ENCODE data around the gene PLA2R1.

Gene PLA2R1

GRCh38 chr2:160062292-160063005 lies at the start of gene PLA2R1:
PLA2R1 (minus strand) TSS chr2:160062615; CDS start chr2:160062403, 212 bp downstream.
- no peak for DNase-seq

- DNase-seq = no peak
Observed at GRCh38 chr2:160110674-160111239, 48.3 kb upstream of the PLA2R1 start.

- peak; percentile 81 for DNase-seq
Observed at GRCh38 chr2:160109939-160110673, 47.7 kb upstream of the PLA2R1 start.

GRCh38 chr2:160109243-160109642 lies 46.8 kb upstream of the PLA2R1 start:
- no peak for DNase-seq

- no peak for DNase-seq
Observed at GRCh38 chr2:160108646-160109045, 46.2 kb upstream of the PLA2R1 start.

GRCh38 chr2:160105366-160105765 lies 43.0 kb upstream of the PLA2R1 start:
- DNase-seq = no peak

- no peak for DNase-seq
Observed at GRCh38 chr2:160104115-160104514, 41.7 kb upstream of the PLA2R1 start.

- DNase-seq = no peak
Observed at GRCh38 chr2:160097326-160097725, 34.9 kb upstream of the PLA2R1 start.

- peak; percentile 50 for DNase-seq
Observed at GRCh38 chr2:160096409-160096808, 34.0 kb upstream of the PLA2R1 start.

GRCh38 chr2:160092445-160092844 lies 30.0 kb upstream of the PLA2R1 start:
- no peak for DNase-seq

- no peak for DNase-seq
Observed at GRCh38 chr2:160091381-160091780, 29.0 kb upstream of the PLA2R1 start.

GRCh38 chr2:160087854-160088745 lies 25.7 kb upstream of the PLA2R1 start:
- peak; percentile 28 for DNase-seq

GRCh38 chr2:160085662-160086061 lies 23.2 kb upstream of the PLA2R1 start:
- peak; percentile 26 for DNase-seq

- no peak for DNase-seq
Observed at GRCh38 chr2:160077912-160078810, 15.7 kb upstream of the PLA2R1 start.

GRCh38 chr2:160076914-160077313 lies 14.5 kb upstream of the PLA2R1 start:
- DNase-seq = no peak

GRCh38 chr2:160076241-160076640 lies 13.8 kb upstream of the PLA2R1 start:
- no peak for DNase-seq

GRCh38 chr2:160075171-160075570 lies 12.8 kb upstream of the PLA2R1 start:
- DNase-seq = no peak

GRCh38 chr2:160073284-160073888 lies 11.0 kb upstream of the PLA2R1 start:
- no peak for DNase-seq

GRCh38 chr2:160068906-160069305 lies 6.5 kb upstream of the PLA2R1 start:
- DNase-seq = no peak

GRCh38 chr2:160064916-160065315 lies 2.5 kb upstream of the PLA2R1 start:
- DNase-seq = no peak

GRCh38 chr2:160063879-160064612 lies 1.6 kb upstream of the PLA2R1 start:
- no peak for DNase-seq
